Stimulated activated CD4-positive, alpha-beta T cell treated with anti-CD3 and anti-CD28 coated beads, Interleukin-12 subunit alpha, Interleukin-12 subunit beta, amount 100 ng/mL, for 4 hours (primary cell): ENCODE measurements around the gene TRIM29.

Experiments
- DNase-seq: peaks from one replicate; pipeline ENCODE4 v3.0.0-alpha.2; 2020

TRIM29 gene

DNA sequence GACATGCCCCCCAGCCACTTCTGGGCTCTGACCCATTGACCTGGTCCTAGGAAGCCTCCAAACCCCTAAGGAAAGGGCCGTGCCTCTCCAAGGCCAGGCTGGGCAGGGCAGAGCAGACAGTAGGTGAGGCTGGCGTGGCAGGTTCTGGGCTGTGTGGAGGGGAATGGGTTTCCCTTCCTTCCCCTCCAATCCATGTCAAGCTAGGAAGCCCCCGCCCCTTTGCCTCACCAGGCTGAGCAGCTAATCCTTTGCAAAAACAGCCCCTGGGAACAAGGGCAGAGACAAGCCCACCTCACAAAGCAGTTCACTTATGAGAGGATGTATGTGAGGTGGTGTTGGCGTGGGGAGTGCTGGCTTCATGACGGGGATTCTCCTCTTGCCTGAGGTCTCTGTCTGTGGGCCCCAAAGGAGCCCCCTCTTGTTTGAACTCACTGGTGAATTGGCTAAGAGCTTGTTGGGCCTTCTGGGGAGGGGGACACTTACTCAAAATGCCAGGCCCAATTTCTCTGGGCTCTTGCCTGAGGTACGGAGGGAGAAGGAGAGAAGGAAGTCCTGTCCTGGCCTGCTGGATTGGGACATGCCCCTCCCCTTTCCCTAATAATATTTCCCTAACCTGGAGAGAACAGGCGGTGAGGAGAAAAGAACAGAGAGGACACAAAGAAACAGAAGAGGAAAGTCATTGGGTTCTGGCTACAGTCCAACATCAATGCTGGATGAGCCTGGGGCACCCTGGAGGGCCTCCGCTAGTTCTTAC, 1.6 kb upstream of the TRIM29 start:
- DNase-seq = no peak

DNA sequence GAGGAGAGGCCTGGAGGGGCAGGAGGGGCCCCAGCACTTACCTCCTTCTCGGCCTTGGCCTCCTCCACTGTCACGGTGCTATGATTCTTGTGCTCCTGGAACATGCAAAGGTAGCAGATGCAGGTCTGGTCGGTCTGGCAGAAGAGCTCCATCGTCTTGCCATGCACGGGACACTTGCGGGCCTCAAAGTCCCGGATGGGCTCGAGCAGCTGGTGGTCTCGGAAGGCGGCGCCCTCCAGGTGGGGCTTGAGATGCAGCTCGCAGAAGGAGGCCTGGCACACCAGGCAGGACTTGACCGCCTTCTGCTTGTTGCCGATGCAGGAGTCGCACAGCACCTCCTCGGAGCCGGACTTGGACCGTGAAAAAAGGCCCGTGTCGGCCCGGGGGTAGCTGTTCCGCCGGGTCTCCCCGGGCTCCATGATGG, 714 bp downstream of the TRIM29 start:
- no peak for DNase-seq

DNA sequence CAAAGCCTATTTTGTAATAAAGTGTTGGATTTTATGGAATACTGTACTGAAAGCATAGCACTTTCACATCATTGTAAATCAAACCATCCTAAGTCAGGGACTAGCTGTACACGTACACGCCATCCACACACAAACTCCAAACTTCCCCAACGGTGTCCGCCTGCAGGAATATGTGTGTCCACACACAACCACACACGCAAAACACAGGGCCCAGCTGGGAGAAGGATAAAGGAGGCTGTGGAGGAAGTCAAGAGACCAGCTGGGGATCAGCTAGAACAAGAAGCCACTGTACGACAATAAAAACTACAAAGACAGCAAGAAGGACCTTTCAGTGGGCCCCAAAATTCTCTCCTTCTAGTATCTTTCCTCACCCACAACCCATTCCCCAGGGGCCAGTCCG, 1.6 kb downstream of the TRIM29 start:
- no peak for DNase-seq

DNA sequence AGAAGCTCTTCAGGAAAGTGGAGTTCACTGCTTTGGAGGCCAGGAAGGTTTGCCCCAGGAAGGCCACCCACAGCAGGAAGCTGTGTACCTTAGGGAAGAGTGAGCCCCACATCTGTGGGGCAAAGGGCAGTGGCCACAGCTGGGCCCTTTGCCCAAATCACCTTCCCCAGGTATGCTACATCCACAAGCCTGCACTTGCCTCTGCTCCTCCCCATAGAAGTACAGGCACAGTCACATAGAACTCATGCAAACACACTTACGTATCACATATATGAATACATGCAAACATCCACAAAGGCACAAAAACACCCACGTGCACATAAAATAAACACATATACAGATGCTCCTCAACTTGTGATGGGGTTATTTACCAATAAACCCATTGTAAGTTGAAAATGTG, 2.1 kb downstream of the TRIM29 start:
- no peak for DNase-seq

DNA sequence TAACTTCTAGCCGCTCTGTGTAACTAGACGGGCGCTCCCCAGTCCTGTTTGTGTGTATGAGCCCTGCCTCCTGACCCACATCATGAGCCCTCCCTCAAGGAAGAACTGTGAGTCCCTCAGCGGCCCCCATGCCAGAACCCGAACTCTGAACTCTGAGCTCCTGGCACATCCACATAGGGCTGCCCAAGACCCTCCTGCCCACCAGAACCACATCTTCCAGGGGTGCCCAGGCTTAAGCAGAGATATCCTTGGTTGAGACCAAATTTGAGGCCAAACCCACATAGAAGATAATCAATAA, 3.0 kb downstream of the TRIM29 start:
- DNase-seq = no peak

DNA sequence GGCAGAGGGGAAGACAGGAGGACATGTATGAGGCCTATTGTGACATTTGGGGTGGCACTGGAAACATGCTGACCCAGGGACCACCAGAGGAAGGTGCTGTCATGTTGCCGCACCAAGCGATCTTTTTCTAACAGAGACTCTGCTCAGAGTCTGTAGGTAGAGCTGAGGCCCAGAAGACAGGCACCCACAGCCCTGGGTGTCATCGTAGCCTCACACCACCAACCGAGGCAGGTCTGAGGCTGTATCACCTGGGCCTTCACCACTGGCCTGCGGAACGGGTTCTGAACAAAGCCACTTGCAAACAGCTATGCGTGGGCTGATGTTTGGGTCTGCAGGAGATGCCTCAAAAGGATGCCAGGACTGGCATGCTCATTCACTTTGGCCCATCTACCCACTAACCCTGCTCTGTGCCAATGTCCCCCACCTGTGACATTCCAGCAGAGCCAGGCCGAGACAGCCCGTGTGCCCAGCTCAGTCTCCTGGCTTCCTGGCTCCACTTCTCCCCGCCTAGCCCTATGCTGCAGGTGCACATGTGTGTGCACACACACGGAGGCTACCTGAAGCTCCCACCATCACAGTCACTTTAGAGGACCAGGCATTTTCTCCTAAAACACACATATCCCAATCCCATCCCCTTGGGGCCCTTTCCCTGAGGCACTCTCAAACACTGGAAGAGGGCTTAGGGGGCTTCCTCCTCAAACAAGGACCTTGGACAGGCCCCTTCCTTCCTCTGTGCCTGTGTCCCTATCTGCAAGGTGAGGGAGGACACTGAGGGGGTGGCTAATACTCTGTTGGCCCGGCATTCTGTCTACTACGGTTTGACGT, 3.6 kb downstream of the TRIM29 start:
- DNase-seq = no peak

DNA sequence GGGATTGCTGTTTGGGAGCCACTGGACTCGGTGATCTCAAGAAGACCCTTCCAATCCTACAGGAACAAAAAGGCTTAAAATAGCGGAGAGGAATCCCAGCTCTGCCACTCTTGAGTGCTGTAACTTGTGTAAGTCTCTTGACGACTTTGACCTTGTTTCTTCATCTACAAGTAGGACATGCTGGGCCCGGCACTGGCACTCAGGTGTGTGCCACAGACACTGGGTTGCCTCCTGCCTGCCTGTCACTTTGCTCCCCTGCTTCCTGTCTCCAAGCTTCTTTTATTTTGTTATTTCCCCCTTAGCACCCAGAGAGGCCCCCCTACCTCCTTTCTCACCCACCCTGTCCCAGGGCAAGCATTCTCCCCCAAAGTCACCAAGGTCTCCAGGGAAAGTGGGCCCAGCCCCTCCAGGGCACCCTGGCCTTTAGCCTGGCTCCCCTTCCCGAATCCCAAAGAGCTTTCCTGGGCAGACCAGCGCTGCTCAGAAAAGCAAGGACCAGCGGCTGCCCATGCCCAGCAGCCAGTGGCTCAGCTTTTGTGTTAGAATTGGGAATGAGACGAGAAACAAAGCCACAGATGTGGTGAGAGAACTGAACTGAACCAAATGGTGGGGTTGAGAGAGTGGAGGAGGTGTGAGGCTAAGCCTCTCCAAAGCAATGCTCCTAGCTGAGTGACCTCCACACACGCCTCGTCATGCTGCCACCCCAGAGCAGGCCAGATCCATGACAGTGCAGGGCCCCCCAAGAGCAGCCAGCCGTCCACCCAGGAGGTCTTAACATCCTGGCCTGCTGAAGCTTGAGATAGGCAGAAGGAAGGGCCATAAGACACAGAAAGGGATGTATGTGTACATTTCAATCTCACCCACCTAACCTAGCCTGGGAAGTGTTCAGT, 4.5 kb downstream of the TRIM29 start:
- DNase-seq = no peak

DNA sequence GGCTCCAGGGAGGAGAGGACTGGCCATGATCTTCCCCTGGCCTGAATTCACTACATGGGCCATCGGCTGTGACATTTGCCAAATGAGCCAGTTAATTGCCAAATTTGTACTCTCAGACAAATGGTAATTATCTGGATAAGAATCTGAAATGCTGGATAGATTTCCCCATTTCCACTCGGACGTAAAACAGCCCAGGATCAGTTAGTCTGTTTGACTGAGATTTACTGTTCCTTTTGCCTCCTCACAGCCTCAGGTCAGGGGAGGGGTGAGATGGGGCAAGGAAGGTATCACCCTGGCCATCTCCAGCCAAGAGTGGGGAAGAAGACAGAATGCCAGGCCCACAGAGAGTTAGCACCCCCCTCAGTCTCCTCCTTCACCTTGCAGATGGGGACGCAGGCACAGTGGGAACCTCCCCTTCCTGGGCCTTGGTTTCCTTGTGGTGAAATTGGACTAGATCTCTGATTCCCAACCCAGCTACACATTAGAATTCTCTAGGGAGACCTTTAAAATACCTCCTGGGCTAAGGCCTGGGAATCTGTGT, 5.2 kb downstream of the TRIM29 start:
- DNase-seq = no peak

DNA sequence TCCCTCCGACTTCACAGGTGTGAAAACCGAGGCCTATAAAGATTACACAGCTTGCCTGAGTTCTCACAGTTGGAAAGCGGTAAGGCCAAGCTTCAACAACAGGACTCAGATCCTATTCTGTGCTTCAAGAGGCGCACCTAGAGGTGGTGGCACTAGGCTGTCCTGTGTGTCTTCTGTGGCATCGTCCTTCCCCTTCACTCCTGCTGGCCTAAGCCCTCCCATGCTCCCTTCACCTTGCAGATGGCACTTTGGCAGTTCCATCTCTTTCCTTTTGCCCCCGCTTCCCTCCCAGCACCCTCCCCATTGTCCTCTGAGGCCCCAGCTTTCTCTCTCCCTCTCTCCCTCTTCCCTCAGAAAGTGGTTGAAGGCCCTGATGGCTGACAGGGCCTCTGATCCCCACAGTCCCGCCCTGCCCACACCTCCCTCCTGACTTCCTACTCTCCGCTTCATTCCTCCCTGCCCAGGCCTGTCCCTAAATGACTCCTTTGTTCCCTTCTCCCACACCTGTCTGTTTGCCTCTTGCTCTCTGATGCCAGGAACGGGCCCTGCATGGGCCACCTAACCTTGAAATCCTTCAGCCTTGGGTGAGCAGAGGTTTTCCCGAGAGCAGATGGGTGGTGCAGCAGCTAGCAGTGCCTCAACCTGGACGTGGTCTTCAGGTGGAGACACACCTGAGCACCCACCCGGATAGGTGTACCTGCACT, 5.8 kb downstream of the TRIM29 start:
- DNase-seq = no peak

DNA sequence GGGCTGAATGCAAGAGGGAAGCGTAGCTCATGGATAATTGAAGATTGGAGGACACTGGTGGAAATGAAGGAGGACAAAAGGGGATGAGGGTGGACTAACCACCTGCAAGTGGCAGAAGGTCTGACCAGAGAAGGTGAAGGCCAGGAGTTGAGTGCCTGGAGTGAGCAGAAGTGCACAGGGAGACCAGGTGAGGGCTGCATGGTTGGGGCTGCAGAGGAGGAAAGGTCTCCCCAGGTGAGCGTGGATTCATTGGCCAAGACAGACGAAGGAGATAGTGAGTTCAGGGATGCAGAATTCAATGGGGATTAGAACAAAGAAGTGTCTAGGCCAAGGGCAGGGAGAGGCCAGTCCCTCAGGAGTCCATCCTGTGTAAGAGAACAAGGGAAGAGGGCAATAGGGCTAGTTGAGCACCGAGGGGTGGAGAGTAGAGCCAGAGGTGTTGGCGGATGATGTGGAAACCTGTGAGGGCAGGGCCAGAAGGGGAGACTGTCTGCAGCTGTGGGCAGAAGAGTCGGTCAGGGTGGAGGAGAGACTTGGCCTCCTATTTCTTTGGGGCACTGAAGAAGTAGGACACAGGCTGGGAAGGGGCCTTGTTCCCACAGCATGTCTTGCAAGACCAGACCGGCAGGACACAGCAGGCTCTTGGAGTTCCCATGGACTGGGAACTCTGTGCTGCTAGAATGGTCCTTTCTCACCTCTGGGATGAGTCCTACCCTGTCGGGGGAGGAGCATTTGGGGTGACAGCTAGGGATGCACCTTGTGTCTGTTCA, 6.7 kb downstream of the TRIM29 start:
- no peak for DNase-seq

DNA sequence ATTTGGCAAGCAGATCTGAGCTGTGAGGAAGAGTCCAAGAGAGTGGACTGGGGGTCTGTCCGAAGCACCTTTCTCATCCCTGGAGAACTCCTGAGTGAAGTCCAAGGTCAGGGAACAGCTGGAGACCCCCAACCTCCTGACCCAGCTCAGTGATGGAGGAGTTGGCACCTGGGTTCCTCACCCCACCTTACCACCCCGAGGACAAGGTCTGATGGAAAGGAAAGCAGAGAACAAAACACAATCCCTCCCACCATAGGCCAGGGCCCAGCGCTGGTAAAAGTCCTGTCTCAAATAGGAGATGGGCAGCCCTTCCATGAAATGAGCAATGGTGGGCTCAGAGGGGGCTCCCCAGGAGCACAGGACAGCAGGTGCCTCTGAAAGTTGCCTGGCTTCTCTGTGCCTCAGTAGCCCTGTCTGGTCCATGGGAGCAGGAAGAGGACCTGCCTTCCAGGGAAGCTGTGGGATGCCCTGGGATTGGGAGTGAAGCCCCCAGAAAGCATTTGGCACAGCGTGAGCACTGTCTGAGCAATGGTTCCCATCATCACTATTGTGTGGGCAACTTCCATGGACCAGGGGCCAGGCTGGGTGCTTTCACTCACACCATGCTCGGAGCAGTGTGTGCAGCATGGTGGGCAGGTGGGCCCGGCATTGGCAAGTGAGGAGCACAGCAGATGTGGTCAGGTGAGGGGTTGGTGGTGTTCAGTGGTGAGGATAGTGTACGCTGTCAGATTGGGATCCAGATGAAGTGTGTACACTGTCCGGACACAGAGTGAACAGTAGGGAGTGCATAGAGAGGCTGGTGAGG, 7.5 kb downstream of the TRIM29 start:
- DNase-seq = no peak

DNA sequence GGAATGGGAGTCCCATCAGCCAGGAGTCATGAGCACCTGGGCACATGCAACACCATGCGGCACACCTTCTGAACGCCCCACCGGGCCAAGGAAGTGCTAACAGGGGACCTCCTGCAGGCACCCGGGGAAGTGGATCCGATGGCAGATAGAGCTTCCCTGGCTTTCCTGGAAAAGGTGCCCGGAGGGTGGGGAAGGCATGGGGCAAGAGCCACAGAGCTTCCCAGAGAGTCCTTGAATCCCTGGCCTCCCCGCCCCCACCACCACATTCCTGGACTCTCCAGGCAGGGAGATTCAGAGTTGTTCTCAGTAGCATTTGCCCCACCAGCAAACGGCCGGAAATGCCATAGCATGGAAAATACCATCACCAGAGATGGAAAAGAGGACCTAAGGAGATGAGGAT, 8.3 kb downstream of the TRIM29 start:
- no peak for DNase-seq

DNA sequence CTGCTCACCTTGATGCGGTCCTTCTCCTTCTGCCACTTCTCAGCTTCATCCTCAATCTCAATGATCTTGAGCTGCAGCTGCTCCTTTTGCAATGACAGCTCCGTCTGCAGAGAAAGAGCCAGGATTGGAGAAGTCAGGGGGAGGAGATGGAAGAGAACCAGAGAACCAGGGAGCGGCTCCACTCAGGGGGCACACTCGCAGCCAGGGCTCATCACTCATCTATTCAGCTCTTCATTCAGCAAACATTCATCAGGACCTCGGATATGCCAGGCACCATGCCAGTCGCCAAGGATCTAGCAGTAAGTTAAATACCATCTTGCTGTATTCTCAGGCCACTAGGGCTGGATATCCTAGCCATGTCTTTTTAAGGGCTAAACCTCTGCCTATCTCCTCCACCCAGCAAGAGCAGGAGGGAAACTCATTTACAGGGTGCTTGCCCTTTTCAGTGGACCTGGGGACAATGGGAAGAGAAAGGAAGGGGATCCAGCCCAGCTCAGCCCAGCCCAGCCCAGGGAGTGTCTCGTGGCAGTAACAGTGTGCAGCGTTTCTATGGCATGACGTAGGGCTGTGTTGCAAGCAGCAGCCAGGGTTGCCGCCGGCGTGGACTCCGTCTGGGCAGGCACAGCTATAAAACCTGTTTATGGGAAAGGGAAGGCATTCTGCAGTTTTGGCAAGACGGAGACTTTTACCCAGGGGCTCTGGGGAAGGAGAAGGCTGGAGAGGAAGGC, 9.4 kb downstream of the TRIM29 start:
- DNase-seq = no peak

DNA sequence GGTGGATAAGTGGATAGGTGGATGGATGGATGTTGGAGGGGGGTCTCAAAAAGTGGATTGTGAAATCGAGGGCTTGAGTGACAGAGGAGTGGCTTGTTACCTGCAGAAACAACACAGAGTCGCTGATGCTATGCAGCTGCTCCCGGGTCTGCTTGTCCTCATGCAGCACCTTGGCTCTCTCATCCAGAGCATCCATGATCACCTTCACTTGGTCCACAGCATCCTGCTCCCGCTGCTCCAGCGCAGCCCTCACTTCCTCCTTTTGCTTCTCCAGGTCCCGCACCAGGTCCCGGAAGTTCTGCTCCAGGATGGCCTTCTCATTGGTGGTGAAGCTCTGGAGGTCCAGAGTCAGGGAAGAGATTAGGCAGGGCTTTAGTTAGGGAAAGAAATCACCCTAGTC, 10.7 kb downstream of the TRIM29 start:
- no peak for DNase-seq

DNA sequence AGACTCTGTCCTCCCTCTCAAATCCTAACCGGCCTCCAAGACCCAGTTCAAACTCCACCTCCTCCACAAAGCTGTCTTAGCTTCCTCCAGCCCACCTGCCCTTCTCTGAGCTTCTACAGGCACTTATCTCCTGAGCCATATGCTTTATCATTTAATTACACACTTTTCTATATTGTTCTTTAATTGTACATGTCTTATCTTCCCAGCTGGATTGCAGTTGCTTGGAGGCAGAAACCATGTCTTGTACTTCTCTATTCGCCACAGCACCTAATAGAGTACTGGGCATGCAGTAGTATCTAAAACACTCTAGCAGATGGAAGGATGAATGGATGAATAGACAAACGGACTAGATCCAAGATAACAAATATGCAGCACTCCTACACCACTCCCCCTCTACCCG, 11.3 kb downstream of the TRIM29 start:
- no peak for DNase-seq

DNA sequence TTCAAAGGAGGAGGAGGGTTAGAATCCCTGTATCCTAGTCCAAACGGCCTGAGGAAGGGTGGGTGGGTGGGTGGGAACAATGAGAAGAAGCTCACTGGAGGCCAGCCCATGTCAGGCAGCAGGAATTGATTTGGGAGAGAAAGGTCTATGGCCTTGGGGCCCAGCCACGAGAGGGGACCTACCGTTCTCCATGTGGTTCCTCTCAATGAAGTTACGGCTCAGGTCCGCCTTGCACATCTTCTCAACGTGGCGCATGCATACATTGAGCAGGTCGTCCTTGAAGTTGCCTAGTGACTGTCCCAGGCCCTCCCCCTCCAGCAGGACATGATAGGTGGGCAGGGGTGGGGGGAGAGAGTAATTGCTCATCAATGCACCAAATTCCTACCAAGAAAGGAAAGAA, 12.4 kb downstream of the TRIM29 start:
- DNase-seq = no peak

DNA sequence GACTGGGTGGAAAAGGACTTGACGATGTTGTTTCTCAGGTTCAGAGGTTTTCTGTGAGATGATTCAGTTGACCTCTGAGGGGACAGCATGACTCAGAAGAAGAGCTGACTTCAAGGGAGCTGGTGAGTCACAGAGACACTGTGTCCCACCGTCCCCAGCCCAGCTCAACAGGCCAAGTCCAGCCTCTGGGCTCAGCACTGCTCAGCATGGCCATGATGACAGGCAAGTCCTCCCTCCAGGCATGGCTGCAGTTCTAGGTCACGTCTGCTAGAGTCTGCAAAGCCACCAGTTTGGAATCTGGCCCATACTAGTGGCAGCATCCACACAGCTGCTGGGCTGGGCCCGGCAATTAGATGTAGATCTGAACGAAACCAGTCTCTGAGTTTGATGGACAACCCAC, 12.9 kb downstream of the TRIM29 start:
- DNase-seq = no peak

DNA sequence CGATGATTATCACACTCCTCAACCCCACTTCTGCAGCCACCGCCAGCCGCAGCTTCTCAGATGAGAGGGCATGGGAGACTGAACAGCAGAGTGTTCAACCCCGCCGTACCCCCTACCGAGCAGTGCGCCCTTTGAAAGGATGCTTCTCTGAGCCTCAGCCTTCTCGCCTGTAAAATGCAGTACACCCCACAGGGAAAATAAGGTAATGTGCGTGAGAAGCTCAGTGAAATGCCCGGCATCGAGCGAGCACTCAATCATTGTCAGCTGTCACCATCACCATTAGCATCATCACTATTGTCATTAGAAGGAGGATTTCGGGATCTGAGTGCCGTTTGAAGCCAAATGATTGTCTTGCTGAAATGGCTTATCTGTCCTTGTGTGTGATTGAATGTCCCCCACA, 13.6 kb downstream of the TRIM29 start:
- no peak for DNase-seq

DNA sequence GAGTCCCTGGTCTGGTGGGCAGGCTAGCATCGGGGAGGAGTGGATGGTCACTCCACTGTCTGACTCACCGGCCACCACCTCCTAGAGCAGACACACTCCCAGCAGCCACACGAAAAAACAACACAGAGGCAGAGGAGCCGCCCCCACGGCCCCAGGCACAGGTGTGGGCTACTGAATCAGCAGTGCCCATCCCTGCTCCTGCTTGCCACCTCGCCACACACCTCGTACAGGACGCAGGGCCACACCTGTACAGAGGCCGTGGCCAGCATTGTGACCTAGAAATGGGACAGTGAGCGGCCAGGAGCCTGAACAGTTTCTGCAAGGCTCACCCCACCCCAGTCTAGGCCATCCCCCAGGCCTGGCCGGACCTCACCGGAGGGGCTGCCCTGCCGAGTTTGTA, 14.0 kb downstream of the TRIM29 start:
- DNase-seq = no peak

DNA sequence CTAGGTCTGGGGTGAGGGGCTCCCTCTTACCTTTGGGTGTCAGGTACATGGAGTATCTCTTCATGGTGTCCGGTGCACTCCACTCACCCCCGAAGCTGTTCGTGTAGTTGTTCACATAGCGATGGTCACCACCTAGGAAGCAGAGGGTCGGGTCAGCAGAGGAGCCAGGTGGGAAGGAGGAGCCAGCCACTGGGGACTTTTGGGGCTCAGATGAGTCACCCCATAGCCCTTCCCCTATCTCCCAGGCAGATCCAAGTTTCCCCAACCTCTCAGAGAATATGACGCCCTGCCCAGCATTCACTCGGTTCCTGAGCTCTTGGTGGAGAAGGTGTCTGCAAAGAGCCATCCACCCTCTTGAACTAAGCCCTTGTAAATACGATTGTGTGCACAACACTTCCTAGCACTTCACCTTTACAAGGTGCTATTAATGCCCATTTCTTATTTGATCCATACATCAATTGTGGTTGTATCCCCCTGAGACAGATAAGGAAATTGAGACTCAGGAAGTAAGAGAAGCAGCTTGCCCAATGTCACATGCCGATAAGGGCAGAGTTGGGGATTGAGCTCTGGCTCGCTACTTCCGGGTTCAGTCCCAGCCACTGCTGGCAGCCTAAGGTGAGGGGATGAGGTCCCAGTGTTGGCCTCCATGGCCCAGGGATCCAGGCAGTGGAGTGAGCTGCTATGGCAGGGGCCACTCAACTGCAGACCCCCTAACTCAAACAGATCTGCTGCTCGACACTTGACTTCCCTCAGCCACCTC, 14.8 kb downstream of the TRIM29 start:
- DNase-seq = no peak
